ENCODE data around the gene CDCP1.

DNA sequence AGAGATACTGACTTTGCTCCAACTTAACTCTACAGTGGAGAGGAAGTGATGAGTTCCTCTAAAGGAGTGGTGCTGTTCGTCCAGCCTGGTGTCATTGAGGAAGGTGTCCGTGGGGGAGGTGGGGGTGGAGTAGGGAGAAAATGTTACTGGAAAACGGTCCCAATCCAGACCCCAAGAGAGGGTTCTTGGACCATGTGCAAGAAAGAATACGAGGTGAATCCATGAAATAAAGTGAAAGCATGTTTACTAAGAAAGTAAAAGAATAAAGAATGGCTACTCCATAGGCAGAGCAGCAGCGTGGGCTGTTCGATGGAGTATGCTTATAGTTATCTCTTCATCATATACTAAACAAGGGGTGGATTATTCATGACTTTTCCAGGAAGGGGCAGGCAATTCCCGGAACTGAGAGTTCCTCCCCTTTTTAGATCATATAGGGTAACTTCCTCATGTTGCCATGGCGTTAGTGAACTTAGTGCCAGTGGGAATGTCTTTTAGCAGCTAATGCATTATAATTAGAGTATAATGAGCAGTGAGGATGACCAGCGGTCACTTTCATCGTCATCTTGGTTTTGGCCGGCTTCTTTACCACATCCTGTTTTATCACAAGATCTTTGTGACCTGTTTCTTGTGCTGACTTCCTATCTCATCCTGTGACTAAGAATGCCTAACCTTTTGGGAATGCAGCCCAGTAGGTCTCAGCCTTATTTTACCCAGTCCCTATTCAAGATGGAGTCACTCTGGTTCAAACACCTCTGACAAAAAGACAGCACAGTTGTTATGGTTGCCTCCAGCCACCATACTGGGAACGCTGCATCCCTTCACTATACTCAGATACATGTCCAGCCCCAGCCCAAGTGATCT lies 81.4 kb downstream of the CDCP1 start:
- TF ChIP-seq EZH2 (IDR thresholded peaks at IDR 0.05; ENCODE audit: borderline replicate concordance, low read length) = no peak
- TF ChIP-seq, protein P1, sequence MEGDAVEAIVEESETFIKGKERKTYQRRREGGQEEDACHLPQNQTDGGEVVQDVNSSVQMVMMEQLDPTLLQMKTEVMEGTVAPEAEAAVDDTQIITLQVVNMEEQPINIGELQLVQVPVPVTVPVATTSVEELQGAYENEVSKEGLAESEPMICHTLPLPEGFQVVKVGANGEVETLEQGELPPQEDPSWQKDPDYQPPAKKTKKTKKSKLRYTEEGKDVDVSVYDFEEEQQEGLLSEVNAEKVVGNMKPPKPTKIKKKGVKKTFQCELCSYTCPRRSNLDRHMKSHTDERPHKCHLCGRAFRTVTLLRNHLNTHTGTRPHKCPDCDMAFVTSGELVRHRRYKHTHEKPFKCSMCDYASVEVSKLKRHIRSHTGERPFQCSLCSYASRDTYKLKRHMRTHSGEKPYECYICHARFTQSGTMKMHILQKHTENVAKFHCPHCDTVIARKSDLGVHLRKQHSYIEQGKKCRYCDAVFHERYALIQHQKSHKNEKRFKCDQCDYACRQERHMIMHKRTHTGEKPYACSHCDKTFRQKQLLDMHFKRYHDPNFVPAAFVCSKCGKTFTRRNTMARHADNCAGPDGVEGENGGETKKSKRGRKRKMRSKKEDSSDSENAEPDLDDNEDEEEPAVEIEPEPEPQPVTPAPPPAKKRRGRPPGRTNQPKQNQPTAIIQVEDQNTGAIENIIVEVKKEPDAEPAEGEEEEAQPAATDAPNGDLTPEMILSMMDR (conservative IDR thresholded peaks at IDR 0.05 in 1 of 2, IDR thresholded peaks at IDR 0.05 in 1 of 2; ENCODE audit: extremely low read depth in 1 of 2, insufficient read depth in 1 of 2, low read depth in 1 of 2, low read length in 2 of 2) = no peak

All from mammary epithelial cell (primary cell).